G401.6 (cell line): Measurements from ENCODE around the gene PPP1R36.
"Not testable (repeated sequence)": the region's sequence is repeated elsewhere in the genome, so short reads cannot be mapped to it uniquely, and the experiment has no call there.

Experiments
- FAIRE-seq: peaks from 2 replicates; lab custom pipeline; 2012; peaks lifted over from hg19 to GRCh38; lab: Jason Lieb, UNC

The PPP1R36 gene

DNA sequence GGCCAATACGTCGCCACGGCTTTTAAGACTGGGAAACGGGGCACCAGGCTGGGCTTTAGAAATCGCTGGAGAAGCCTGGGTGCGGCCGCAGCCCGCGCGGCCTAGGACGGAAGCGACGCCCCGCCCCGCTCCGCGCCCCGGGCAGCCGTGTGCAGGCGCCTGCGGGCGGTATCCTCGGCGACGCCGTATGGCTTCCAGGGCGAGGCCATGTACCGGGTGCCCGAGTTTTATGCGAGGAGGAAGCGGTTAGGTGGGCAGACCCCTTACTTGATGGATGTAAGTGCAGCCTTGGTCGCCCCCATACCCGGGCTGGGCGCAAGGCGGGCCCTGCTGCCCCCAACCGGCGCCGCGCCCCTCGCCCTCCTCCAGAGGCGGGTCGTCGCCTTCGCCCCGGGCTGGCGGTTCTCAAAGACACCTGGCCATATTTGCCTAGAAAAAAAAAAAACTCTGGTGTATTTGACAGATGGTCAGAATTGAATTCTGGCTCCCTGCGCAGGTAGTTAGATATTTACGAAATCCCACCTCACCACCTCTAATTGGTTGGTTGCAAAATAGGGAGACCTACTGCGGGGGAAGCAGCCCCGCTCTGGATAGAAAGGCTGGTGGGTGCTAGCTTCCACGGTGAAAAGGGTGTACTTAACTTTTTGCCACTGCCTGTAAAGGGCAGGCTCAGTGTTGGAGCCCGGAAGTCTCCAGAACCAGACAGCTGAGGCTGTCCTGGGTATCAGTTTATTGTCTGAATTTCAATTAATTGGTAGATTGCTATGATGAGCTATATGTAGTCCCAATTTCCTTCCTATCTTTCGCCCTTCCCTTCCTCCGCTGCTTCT, at the start of gene PPP1R36:
PPP1R36 (plus strand) TSS at position 171 of the 830 bp plus-strand sequence; CDS start at position 208, 37 bp downstream.
- no peak for FAIRE-seq

- no peak for FAIRE-seq
Observed at GRCh38 chr14:64500088-64500487, 49.7 kb upstream of the PPP1R36 start.

DNA sequence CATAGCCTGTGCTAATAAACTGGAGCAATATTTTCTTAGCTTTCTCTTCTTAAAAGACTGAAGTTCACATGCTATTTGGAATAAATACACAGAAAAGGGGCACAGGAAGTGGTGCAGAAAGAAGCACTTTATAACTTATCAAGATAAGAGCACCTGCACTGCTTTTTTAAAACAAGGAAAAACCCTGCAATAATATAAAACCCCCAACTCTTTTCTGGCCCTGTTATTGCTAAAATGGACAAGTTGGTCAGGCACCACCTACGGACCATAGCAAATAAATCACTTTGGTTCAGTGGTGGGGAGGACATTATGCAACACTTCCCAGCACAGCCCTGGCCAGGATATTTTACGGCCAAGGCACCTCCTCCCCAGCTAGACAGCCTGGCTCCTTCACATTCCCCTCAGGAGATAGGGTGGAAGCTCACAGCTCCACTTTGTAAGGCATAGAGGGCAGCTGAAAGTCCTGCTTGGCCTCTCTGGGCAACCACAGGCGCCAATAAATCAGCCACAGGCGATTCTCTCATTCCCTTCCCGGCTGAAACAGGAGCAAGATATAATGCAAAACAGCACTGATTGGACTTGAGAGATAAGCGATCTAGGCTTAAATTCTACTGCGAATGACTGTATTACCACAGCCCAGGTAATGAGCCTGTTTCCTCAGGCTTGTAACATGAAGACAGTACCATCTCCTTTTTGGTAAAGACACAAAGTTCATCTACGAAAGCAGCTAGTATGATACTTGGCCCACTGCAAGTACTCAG, 48.2 kb upstream of the PPP1R36 start:
- no peak for FAIRE-seq

GRCh38 chr14:64502456-64502855, 47.3 kb upstream of the PPP1R36 start:
- FAIRE-seq = no peak

GRCh38 chr14:64502887-64503433, 46.8 kb upstream of the PPP1R36 start:
- no peak for FAIRE-seq

DNA sequence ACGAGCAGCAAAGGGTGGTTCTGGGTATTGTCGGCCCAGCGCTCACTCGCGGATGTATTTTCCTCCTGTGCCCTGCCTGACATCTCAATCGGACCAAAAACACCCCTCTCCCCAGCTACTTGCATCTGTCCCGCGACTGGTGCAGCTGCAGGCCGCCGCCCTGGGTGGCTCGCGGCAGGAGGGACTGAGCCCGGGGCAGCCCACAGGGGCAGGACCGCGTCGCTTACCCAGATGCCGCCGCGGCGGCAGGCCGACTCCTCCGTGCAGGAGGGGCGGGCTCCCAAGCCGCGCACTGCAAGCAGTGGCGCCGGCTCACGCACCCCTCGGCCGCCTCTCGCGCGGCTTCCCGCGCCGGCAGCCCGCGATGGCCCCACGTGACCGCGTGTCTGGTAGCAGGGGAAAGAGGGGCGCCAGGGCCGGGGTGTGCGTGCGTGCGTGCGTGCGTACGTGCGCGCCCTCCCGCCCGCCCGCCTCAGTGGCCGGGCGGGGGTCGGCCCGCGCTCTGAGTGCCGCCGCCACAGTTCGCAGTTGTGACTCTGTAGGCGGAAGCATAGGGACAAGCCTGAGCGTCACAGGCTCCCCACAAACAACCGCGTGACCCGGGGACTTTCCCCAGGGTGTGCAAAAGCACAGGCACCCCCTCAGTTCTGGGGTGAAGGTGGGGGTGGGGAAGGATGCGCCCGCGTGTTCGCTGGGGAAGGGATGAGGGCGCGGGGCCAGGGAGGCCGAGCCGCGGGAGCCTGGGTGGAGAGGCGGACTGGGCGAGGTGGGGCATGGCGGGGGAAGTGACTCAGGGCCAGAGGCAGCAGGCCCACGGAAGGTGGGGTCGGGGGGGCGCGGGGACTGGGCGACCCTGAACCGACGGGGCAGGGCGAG, 46.1 kb upstream of the PPP1R36 start, which contains the start of gene ZBTB25:
ZBTB25 (minus strand) TSS at position 405 of the 876 bp plus-strand sequence. CDS start 13,305 bp downstream, outside the sequence.
- no peak for FAIRE-seq

DNA sequence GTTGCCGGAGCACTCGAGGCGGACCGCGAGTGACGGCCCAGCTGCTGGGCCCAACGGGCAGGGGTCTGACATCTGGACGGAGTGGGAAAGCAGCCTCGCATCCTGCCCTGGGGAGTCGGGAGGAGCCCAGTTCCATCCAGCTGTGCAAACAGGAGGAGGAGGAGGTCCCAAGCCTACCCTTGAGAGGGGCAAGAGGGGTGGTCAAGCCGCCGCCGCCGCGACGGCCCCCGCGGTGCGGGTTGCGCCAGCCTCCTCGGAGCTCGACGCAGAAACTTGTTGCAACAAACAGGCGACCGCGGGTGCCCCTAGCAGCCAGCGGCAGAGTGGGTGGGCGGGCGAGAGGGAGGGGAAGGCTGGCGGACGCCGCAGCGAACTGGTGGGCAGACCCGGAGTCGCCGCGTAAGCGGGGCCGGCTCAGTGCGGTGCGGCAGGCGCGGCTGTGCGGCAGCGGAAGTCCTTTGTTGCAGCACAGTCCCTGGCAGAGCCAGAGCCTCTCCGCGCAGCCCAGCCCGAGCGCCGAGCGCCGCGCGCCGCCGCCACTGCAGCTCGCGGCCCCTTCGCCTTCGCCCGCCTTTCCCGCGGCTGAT, 45.4 kb upstream of the PPP1R36 start, which contains the start of gene ZBTB1:
ZBTB1 (plus strand) TSS at position 461 of the 587 bp plus-strand sequence. CDS start 16,735 bp downstream, outside the sequence.
- no peak for FAIRE-seq

DNA sequence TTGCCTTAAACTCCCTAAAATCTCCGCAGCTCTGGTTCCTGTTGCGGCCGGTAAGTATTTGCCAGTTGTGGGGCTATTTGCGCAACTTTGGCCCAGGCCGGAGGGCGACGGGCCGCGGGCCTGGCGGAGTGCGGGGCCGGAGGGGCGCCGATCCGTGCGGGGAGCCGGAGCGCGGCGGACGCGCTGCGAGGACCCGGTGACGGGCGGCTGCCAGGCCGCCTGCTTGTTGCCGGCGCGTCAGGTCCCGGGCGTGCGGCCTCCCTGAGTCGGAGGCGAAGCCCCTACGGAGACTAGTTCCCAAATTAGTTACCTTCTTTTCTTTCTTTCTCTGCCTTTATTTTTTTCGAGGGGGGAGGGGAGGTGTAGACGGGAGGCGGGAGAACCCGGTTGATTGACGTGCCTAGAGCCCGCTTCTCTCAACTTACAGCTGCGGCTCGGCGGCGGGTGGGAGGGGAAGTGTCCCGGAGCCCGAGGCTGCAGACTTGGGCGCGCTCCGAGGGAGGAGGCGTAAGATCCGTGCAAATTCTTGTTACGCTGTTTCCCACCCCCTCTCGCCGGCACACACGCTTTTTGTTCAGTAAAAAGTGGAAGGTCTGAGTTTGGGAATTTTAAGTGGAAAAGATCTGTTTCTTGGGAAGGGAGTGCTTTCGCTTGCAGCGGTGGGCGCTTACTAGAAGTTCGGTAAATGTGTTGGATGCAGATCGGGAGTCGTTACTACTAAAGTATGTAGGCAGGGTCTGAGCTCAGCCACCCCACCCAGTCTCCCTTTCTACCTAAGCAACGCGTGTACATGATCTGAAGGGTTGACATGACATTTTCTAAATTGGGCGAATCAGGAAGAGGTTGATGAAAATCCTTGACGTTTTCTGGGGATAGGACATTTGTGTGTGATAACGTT, 44.6 kb upstream of the PPP1R36 start:
- FAIRE-seq = peak; percentile 41

- no peak for FAIRE-seq
Observed at GRCh38 chr14:64506721-64507120, 43.0 kb upstream of the PPP1R36 start.

- no peak for FAIRE-seq
Observed at GRCh38 chr14:64507376-64508156, 42.2 kb upstream of the PPP1R36 start.

GRCh38 chr14:64508215-64508776, 41.5 kb upstream of the PPP1R36 start:
- FAIRE-seq = no peak

DNA sequence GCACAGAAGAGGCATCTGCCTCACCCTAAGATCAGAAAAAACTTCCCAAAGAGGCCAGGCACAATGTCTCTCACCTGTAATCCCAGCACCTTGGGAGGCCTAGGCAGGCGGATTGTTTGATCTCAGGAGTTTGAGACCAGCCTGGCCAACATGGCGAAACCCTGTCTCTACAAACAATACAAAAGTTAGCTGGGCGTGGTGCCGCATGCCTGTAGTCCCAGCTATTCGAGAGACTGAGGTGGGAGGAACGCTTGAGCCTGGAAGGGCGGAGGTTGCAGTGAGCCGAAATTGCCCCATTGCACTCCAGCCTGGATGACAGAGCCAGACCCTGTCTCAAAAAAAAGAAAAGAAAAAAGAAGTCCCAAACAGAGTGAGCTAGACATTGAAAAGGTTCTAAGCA, 40.7 kb upstream of the PPP1R36 start:
- no peak for FAIRE-seq

DNA sequence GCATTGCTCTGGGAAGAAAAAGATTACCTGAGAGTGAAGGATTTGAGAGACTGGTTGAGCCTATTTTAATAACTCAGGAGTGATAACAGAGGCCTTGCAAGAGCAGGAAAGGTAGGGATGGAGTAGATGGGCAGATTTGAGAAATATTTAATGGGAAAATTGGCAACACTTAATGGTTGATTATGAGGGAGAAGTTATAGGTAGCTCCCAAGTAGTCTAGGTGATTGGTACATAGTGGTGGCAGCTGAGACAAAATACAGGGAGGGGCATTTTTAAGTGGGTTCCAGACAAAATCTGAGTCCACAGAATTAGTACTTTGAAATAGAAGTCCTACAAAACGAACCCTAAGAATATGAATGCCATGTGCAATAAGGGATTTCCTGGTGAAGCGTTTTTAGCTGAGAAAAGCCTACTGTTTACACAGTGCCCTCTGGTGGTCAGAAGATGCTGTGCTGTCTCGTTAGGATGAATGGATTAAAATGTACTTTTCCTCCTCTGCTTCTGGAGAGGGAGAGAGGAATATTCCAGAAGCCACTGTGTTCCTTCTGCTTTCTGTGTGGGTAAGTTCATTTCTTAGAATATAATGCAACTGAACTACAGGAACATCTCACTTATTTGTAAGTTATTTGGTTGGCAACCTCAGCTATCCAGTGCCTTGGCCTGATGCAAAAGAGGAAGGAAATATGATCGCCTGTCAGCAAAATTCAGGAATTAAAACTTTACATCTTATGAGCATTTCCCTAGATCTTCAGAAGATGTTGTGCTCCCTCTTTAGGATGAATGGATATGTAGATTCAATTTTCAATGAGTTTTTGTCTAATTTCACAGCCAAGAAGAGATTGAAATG, 38.7 kb upstream of the PPP1R36 start:
- peak; percentile 92 for FAIRE-seq

DNA sequence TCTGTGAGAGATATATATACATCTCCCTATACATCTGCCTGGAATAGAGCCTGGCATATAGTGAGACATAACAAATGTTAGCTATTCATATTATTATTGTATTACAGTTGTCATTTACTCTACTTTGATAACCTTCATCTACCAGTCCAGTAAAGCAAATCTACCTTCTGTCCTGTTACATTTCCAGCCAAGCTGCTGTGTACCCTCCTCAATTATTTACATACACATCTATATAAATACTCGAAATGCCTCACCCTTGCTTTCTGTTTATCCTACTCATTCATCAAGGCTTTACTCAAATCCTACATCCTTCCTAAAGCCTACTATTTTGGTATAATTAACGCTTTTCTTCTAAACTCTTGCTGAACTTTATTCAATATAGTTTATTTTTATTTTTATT, 36.5 kb upstream of the PPP1R36 start:
- FAIRE-seq = no peak

DNA sequence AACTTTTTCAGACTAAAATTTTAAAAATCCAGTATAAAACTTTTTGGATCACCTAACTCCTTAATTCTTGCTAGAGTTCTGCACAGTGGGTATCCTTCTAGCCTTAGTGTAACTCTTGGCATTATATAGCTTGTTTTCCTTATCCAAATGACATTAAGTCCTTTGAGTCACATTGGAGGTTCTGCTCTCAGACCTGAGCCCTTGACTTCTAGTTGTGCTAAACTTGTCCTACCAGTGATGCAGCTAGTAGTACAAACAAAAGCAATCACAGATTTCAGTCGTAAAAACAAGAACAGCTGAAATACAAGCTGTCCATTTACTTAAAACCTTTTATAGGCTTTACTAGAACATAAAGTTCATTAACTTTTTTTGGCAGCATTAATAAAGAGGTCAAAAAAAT, 34.7 kb upstream of the PPP1R36 start:
- FAIRE-seq = no peak

DNA sequence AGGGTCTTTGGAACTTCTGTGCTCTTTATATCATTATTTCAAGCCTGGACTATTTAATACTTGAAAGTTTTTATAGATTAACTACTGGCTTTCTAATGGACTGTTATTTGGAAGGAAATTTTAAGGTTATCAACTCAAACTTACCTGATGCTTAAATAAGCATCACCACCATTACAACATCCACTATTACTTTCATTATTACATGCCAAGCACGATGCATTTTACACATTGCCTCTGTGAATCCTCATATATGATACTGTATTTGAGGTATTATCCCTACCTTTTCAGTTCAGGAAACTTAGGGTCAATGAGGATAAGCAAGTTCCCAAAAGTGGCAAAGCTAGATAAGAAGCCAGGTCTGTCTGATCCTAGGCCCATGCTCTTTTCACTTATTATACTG, 32.8 kb upstream of the PPP1R36 start:
- FAIRE-seq = no peak

GRCh38 chr14:64517667-64518066, 32.1 kb upstream of the PPP1R36 start:
- FAIRE-seq = not testable (repeated sequence)

GRCh38 chr14:64518229-64518628, 31.5 kb upstream of the PPP1R36 start:
- FAIRE-seq = no peak
